A549 treated with dexamethasone at 1 μM for 4 hours (cell line): ENCODE results near the gene EED. TPM values are rescaled to one million over a fixed set of nuclear protein-coding genes. Genes with fewer than 3 reads are reported as not detected.

ENCODE experiments used
- total RNA-seq: library from RNA; stranded (reverse); fragments of 200-300 nt; extraction: Qiagen RNA extraction; gene quantifications from 5 replicates; pipeline ENCODE4 v1.2.3, GENCODE V29; 2022

EED gene, protein sequence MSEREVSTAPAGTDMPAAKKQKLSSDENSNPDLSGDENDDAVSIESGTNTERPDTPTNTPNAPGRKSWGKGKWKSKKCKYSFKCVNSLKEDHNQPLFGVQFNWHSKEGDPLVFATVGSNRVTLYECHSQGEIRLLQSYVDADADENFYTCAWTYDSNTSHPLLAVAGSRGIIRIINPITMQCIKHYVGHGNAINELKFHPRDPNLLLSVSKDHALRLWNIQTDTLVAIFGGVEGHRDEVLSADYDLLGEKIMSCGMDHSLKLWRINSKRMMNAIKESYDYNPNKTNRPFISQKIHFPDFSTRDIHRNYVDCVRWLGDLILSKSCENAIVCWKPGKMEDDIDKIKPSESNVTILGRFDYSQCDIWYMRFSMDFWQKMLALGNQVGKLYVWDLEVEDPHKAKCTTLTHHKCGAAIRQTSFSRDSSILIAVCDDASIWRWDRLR
- total RNA-seq = 21.6 to 26.2 TPM (median 23.0 TPM) in 5 replicates

DNA sequence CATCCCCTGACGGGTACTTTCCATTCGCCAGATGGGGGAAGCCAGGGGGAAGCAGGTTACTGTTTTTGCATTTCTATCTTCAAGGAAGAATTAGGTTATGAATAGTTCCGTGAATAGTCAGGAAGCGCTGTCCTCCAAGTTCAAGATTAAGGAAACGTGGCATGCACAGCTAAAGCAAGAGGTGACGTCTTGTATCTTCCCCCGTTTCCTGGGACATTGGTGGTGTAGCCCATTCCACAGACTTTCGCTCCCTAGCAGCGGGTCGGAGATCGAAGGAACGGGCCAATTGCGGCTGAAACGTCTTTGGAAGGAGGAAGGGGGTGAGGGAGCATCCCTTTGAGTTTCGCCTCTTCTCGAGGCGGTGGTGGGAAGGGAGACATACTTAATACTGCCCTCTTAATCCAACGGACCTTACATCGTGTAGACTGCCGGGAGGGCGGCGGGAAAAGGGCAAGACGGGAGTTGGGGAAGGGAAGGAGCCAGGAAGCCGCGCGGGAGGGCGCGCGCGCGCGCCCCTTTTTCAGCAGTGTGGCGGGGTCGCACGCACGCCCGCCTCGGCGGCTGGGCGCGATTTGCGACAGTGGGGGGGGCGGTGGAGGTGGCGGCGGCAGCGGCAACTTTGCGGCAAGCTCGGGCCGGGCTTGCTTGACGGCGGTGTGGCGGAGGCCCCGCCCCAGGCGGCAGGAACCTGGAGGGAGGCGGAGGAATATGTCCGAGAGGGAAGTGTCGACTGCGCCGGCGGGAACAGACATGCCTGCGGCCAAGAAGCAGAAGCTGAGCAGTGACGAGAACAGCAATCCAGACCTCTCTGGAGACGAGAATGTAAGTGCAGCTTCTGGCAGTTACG, at the start of gene EED:
TSS of gene EED (plus strand) at position 232 of the 847 bp plus-strand sequence. CDS start at position 709, 477 bp downstream.

DNA sequence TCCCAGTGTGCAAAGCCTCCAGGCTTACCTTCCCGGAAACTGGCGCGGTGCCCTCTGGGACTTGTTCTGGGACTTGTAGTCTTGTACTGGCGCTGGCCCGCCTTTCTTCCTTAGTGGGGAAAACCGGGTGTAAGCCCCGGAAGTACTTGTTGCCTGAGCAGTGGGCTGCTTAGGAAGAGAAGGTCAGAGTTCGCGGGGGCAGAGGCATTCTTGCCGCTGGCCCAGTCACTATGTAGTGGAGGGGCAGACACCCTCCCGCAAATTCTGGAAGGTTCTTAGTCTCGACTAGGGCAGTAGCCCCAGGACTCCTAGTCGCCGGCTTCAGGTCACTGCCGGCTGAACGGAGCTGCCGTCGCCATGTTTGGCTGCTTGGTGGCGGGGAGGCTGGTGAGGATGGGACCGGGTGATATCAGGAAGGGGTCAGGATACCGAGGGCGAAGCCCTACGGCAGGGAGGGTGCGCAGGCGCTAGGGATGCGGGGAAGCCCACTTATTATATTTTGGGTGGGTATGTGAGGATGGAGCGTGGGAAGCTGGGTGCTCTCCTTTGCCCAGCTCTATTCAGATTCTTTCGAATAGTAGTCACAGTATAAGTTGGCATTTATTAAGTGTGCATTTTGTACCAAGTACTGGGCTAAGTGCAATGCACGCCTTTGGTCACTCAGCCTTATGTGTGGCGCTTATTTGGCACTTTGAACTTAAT, 57.7 kb downstream of the EED start, which contains the start of gene HIKESHI:
TSS of gene HIKESHI (plus strand) at position 149 of the 702 bp plus-strand sequence. CDS start at position 358, 209 bp downstream.

Other genes starting within 250 kb of the EED start
- gene PICALM, start 175.7 kb upstream of the EED start, total RNA-seq = 75.5 to 91.5 TPM (median 83.5 TPM) in 5 replicates
- 34.1 to 37.0 TPM (median 35.3 TPM) in 5 replicates for gene HIKESHI, start 57.5 kb downstream of the EED start, total RNA-seq
- gene CCDC81, start 130.1 kb downstream of the EED start, total RNA-seq = 0.15 to 0.27 TPM (median 0.19 TPM) in 5 replicates